Liver (tissue), 9 donors: ENCODE data around the gene ESPN. TPM values are rescaled to one million over a fixed set of nuclear protein-coding genes. Genes with fewer than 3 reads are reported as not detected.

Source experiments
- DNase-seq: peaks from one replicate; pipeline ENCODE4 v3.0.0-alpha.2; 2017; ENCODE audit warnings: low spot score
- H3K27ac ChIP-seq, 2 donors: one replicate each; pipeline ENCODE4 v1.7.0; 2013; ENCODE audit warnings: inconsistent platforms in 2 of 2, low read length in 2 of 2, control low read depth in 1 of 2, low read depth in 1 of 2, mild to moderate bottlenecking in 1 of 2
- H3K27me3 ChIP-seq, 4 donors: one replicate each; pipeline versions ENCODE4 v1.6.1 to v1.7.0; 2013; ENCODE audit warnings: low read length in 3 of 4, inconsistent platforms in 1 of 4, mild to moderate bottlenecking in 1 of 4, moderate library complexity in 1 of 4; ENCODE audit not compliant: control insufficient read depth in 4 of 4, insufficient read depth in 4 of 4
- H3K36me3 ChIP-seq, 4 donors: one replicate each; pipeline versions ENCODE4 v1.6.1 to v1.7.0; 2013; ENCODE audit warnings: low read length in 3 of 4, mild to moderate bottlenecking in 3 of 4, low read depth in 1 of 4, moderate library complexity in 1 of 4; ENCODE audit not compliant: control insufficient read depth in 4 of 4, insufficient read depth in 3 of 4
- H3K4me1 ChIP-seq, 4 donors: one replicate each; pipeline versions ENCODE4 v1.6.1 to v1.7.0; 2013; ENCODE audit warnings: low read length in 3 of 4, mild to moderate bottlenecking in 3 of 4, moderate library complexity in 1 of 4; ENCODE audit not compliant: control insufficient read depth in 4 of 4, insufficient read depth in 4 of 4
- H3K4me3 ChIP-seq, 3 donors: one replicate each; pipeline versions ENCODE4 v1.6.1 to v1.7.0; 2013; ENCODE audit warnings: low read length in 3 of 3, control low read depth in 1 of 3, low read depth in 1 of 3, mild to moderate bottlenecking in 1 of 3
- H3K9ac ChIP-seq, 2 donors: one replicate each; pipeline ENCODE4 v1.7.0; 2013; ENCODE audit warnings: low read length in 2 of 2, mild to moderate bottlenecking in 2 of 2, moderate library complexity in 2 of 2, control low read depth in 1 of 2, low read depth in 1 of 2
- H3K9me3 ChIP-seq, 4 donors: one replicate each; pipeline versions ENCODE4 v1.6.1 to v1.7.0; 2013; ENCODE audit warnings: low read length in 3 of 4; ENCODE audit not compliant: control insufficient read depth in 4 of 4
- EGR1 ChIP-seq, 2 donors: IDR thresholded peaks; 2 replicates each; pipeline ENCODE4 v1.6.1; 2016 to 2018; ENCODE audit warnings: antibody characterized with exemption in 2 of 2, low read depth in 2 of 2
- FOXA2 ChIP-seq: IDR thresholded peaks from 2 replicates; pipeline ENCODE4 v1.6.1; 2016; ENCODE audit warnings: antibody characterized with exemption
- GABPA ChIP-seq, 2 donors: IDR thresholded peaks in 1 of 2; conservative IDR thresholded peaks in 1 of 2; 2 replicates each; pipeline ENCODE4 v1.6.1; 2016; ENCODE audit warnings: antibody characterized with exemption in 2 of 2, mild to moderate bottlenecking in 1 of 2, moderate library complexity in 1 of 2
- HNF4A ChIP-seq, 2 donors: conservative IDR thresholded peaks; 2 replicates each; pipeline ENCODE4 v1.6.1; 2016; ENCODE audit warnings: antibody characterized with exemption in 2 of 2, mild to moderate bottlenecking in 2 of 2
- JUND ChIP-seq, 2 donors: IDR thresholded peaks; 2 replicates each; pipeline ENCODE4 v1.6.1; 2016; ENCODE audit warnings: antibody characterized with exemption in 2 of 2
- MAX ChIP-seq: IDR thresholded peaks from 2 replicates; pipeline ENCODE4 v1.6.1; 2016; ENCODE audit warnings: antibody characterized with exemption
- NR2F2 ChIP-seq: IDR thresholded peaks from 2 replicates; pipeline ENCODE4 v1.6.1; 2016; ENCODE audit warnings: antibody characterized with exemption
- RAD21 ChIP-seq, 2 donors: IDR thresholded peaks; 2 replicates each; pipeline ENCODE4 v1.6.1; 2016; ENCODE audit warnings: antibody characterized with exemption in 2 of 2, mild to moderate bottlenecking in 2 of 2
- SP1 ChIP-seq: IDR thresholded peaks from 2 replicates; pipeline ENCODE4 v1.6.1; 2018; ENCODE audit warnings: antibody characterized with exemption, mild to moderate bottlenecking
- TAF1 ChIP-seq: conservative IDR thresholded peaks from 2 replicates; pipeline ENCODE4 v1.6.1; 2016; ENCODE audit warnings: antibody characterized with exemption, mild to moderate bottlenecking
- ZBTB33 ChIP-seq: IDR thresholded peaks from 2 replicates; pipeline ENCODE4 v1.6.1; 2016; ENCODE audit warnings: antibody characterized with exemption
- WGBS: extraction: QIAGEN DNeasy Blood & Tissue Kit; methylation state at CpG from one replicate; pipeline ENCODE4 v1.1.7; 2013; 5-methylcytosine and 5-hydroxymethylcytosine counted together
- polyA plus RNA-seq, 2 donors: library from polyadenylated mRNA; stranded (reverse) in 1 of 2; unstranded in 1 of 2; fragments of 200-250 nt in 1 of 2; fragments of >200 nt in 1 of 2; fragmentation: Nextera tagmentation in 1 of 2; extraction: Ambion mirVana in 1 of 2; gene quantifications; one replicate each; pipeline versions ENCODE4 v1.2.1 to v1.2.3, GENCODE V29; 2013 to 2015
- total RNA-seq, 2 donors: library from RNA; depleted of rRNA; stranded (reverse); fragments of >200 nt; gene quantifications; one replicate each; pipeline ENCODE4 v1.2.3, GENCODE V29; 2014
- TF ChIP-seq, protein P1 (sequence below): IDR thresholded peaks from 2 replicates; pipeline ENCODE4 v1.6.1; 2016; ENCODE audit warnings: antibody characterized with exemption, mild to moderate bottlenecking
- TF ChIP-seq, protein P2 (sequence below): IDR thresholded peaks from 2 replicates; pipeline ENCODE4 v1.6.1; 2016; ENCODE audit warnings: antibody characterized with exemption
- TF ChIP-seq, protein P3 (sequence below): fragments of 150-350 bp; IDR thresholded peaks from 2 replicates; pipeline ENCODE4 v1.5.1; 2017; ENCODE audit warnings: improper control_type of control experiment, low read depth, low read length; ENCODE audit not compliant: missing input control
- donor health status: healthy.
- donor health status: healthy.
- donor health status: healthy.
- donor health status: healthy.
- donor health status: healthy.

Gene ESPN
- total and polyA plus RNA-seq, 4 donors, result 61.5 to 103 (median 68.2) TPM

GRCh38 chr1:6476483-6476882, 51.9 kb downstream of the ESPN start:
- WGBS, result 90% methylated on average over 5 of the region's 5 CpGs
- Histone ChIP-seq H3K27me3 (no peaks in the 10 kb centered on the region), H3K36me3 (no peaks in the 10 kb centered on the region), H3K4me3 (no peak overlapping the region), H3K27ac (no peak overlapping the region), H3K4me1 (peaks cover 3 to 17% (median 7%) of the 10 kb centered on the region in 4 donors), H3K9ac (no peak overlapping the region), H3K9me3 (no peaks in the 10 kb centered on the region)
- DNase-seq, result no peak
- TF ChIP-seq GABPA (IDR thresholded peaks at IDR 0.05 in 1 of 2, conservative IDR thresholded peaks at IDR 0.05 in 1 of 2) (no peak), ZBTB33 (no peak), EGR1 (IDR thresholded peaks at IDR 0.05; ENCODE audit: low read depth in 2 of 2) (no peak), FOXA2 (no peak), HNF4A (conservative IDR thresholded peaks at IDR 0.05) (no peak), NR2F2 (no peak), SP1 (no peak), MAX (no peak), RAD21 (IDR thresholded peaks at IDR 0.05) (no peak), JUND (IDR thresholded peaks at IDR 0.05) (no peak), TAF1 (no peak)
- TF ChIP-seq, protein P1, sequence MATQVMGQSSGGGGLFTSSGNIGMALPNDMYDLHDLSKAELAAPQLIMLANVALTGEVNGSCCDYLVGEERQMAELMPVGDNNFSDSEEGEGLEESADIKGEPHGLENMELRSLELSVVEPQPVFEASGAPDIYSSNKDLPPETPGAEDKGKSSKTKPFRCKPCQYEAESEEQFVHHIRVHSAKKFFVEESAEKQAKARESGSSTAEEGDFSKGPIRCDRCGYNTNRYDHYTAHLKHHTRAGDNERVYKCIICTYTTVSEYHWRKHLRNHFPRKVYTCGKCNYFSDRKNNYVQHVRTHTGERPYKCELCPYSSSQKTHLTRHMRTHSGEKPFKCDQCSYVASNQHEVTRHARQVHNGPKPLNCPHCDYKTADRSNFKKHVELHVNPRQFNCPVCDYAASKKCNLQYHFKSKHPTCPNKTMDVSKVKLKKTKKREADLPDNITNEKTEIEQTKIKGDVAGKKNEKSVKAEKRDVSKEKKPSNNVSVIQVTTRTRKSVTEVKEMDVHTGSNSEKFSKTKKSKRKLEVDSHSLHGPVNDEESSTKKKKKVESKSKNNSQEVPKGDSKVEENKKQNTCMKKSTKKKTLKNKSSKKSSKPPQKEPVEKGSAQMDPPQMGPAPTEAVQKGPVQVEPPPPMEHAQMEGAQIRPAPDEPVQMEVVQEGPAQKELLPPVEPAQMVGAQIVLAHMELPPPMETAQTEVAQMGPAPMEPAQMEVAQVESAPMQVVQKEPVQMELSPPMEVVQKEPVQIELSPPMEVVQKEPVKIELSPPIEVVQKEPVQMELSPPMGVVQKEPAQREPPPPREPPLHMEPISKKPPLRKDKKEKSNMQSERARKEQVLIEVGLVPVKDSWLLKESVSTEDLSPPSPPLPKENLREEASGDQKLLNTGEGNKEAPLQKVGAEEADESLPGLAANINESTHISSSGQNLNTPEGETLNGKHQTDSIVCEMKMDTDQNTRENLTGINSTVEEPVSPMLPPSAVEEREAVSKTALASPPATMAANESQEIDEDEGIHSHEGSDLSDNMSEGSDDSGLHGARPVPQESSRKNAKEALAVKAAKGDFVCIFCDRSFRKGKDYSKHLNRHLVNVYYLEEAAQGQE, result no peak
- TF ChIP-seq, protein P2, sequence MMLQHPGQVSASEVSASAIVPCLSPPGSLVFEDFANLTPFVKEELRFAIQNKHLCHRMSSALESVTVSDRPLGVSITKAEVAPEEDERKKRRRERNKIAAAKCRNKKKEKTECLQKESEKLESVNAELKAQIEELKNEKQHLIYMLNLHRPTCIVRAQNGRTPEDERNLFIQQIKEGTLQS, result no peak
- TF ChIP-seq, protein P3, sequence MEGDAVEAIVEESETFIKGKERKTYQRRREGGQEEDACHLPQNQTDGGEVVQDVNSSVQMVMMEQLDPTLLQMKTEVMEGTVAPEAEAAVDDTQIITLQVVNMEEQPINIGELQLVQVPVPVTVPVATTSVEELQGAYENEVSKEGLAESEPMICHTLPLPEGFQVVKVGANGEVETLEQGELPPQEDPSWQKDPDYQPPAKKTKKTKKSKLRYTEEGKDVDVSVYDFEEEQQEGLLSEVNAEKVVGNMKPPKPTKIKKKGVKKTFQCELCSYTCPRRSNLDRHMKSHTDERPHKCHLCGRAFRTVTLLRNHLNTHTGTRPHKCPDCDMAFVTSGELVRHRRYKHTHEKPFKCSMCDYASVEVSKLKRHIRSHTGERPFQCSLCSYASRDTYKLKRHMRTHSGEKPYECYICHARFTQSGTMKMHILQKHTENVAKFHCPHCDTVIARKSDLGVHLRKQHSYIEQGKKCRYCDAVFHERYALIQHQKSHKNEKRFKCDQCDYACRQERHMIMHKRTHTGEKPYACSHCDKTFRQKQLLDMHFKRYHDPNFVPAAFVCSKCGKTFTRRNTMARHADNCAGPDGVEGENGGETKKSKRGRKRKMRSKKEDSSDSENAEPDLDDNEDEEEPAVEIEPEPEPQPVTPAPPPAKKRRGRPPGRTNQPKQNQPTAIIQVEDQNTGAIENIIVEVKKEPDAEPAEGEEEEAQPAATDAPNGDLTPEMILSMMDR, result no peak
